Coronary artery (tissue), 2 donors: Measurements from ENCODE around the gene ARL2.
"Not testable (repeated sequence)": the region's sequence is repeated elsewhere in the genome, so short reads cannot be mapped to it uniquely, and the experiment has no call there.

Source experiments
- DNase-seq: peaks from one replicate; pipeline ENCODE4 v3.0.0-alpha.2; 2017; ENCODE audit warnings: low spot score
- H3K27ac ChIP-seq, 2 donors: fragments of 200-600 bp; sonication (generic); one replicate each; pipeline ENCODE4 v1.5.1; 2016 to 2019
- H3K4me3 ChIP-seq: fragments of 200-600 bp; sonication (generic); 2 replicates; pipeline ENCODE4 v1.5.1; 2016; ENCODE audit warnings: mild to moderate bottlenecking, moderate library complexity
- CTCF ChIP-seq: fragments of 200-600 bp; sonication (generic); IDR thresholded peaks from one replicate; pipeline ENCODE4 v1.5.1; 2019; ENCODE audit warnings: antibody characterized with exemption

The ARL2 gene

GRCh38 chr11:64996710-64997380 lies 17.1 kb upstream of the ARL2 start, which contains the start of gene BATF2:
BATF2 (minus strand) TSS chr11:64996971; CDS start chr11:64996914, 57 bp downstream.
- no peak for TF ChIP-seq CTCF
- Histone ChIP-seq H3K4me3 (peak within 1 kb of the TSS; percentile 74), H3K27ac (peak within 1 kb of the TSS; percentile 73 to 84)
- DNase-seq: peak; percentile 85

- no peak for DNase-seq
- H3K4me3 ChIP-seq: no peak overlapping the region
- TF ChIP-seq CTCF: no peak
- no peak overlapping the region for H3K27ac ChIP-seq
Observed at GRCh38 chr11:64998141-64998540, 15.8 kb upstream of the ARL2 start.

- Histone ChIP-seq H3K27ac (no peak overlapping the region), H3K4me3 (no peak overlapping the region)
- no peak for DNase-seq
- no peak for TF ChIP-seq CTCF
Observed at GRCh38 chr11:64998690-64999431, 15.1 kb upstream of the ARL2 start.

GRCh38 chr11:64999478-64999877 lies 14.5 kb upstream of the ARL2 start:
- TF ChIP-seq CTCF: no peak
- DNase-seq: no peak
- no peak overlapping the region for H3K27ac ChIP-seq
- H3K4me3 ChIP-seq: no peak overlapping the region

GRCh38 chr11:65002706-65003105 lies 11.3 kb upstream of the ARL2 start:
- TF ChIP-seq CTCF: no peak
- no peak overlapping the region for H3K4me3 ChIP-seq
- H3K27ac ChIP-seq: no peak overlapping the region
- DNase-seq: no peak

- no peak for DNase-seq
- H3K4me3 ChIP-seq: no peak overlapping the region
- no peak for TF ChIP-seq CTCF
- H3K27ac ChIP-seq: no peak overlapping the region
Observed at GRCh38 chr11:65003282-65003681, 10.7 kb upstream of the ARL2 start.

GRCh38 chr11:65003968-65004367 lies 10.0 kb upstream of the ARL2 start:
- not testable (repeated sequence) for DNase-seq, H3K27ac ChIP-seq, H3K4me3 ChIP-seq
